GM13977 (cell line): Measurements from ENCODE around the gene PRPF31.
A peak's percentile ranks its signal among the peaks of the same experiment; 100 is the strongest.
"Not testable (repeated sequence)": the region's sequence is repeated elsewhere in the genome, so short reads cannot be mapped to it uniquely, and the experiment has no call there.

Source experiments
- DNase-seq: peaks from one replicate; pipeline ENCODE4 v3.0.0; 2012; ENCODE audit warnings: low spot score
- CTCF ChIP-seq: IDR thresholded peaks from 2 replicates; pipeline ENCODE4 v1.5.1; 2012; ENCODE audit warnings: mild to moderate bottlenecking, control low read depth; ENCODE audit not compliant: insufficient read depth; ENCODE audit errors: extremely low read depth, missing control alignments
- in situ Hi-C: fragments of 300-500 bp; cut with MboI; formaldehyde crosslinking; loops from one replicate; pipeline ENCODE4 v1.12.0; 2022; ENCODE audit warnings: low sequenced_read_pairs, low pct_unique_long_range_greater_than_20kb, mixed read lengths, inconsistent platforms; ENCODE audit not compliant: unreplicated experiment

Gene PRPF31

GRCh38 chr19:54162241-54162805 lies 46.8 kb downstream of the PRPF31 start:
- in situ Hi-C loops, result no loop called here
- DNase-seq, result peak; percentile 90
- no peak for TF ChIP-seq CTCF

DNA sequence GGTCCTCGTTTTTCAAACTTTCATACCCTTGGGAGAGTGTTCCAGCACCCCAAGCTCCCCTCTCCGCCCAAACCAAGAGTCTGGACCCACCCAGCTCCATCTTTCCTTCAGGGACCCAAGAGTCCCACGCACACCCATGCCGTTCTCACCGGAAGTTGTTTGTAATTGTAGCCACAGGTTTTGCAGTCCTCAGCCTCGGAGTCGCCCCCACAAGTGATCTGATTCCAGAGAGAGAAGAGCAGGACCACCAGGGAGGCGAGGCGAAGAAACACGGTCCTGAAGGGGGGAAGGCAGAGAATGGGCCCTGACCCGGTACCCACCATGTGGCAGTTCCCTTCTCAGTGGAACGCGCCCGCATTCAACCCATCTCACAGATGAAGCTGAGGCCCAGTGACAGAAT lies 47.3 kb downstream of the PRPF31 start:
- in situ Hi-C loops, result no loop called here
- no peak for DNase-seq
- no peak for TF ChIP-seq CTCF

DNA sequence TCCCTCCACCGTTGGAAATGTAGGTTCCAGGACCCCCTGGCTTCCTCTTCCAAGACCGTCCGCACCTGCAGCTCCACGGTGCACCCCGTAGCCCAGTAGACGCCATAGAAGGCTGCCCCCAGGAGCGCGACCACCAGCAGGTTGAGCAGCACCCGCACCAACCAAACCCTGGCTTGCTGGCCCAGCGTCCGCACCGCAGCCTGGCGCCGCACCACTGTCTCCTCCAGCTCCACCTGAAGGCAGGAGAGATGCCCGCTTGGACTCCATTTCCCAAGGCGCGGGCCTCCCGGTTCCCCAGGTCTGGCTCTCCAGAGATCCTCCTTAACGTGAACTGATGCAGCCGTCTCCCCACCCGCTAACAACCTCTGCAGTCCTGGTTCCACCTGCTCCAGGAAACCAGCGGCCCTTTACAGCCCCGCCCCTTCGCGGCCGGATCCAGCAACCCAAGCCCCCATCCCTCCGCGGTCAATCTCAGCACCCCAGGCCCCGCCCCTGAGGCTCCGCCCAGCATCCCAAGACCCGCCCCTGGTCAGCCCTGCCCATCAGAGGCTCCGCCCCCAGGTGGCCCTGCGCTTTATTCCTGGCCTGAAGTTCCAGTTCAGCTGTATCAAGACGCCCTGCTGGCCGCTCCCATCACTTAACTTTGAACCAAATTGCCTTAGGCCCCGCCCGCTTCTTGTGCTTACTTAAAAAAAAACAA lies 49.0 kb downstream of the PRPF31 start:
- peak; percentile 44 for DNase-seq
- no peak for TF ChIP-seq CTCF
- in situ Hi-C loops, result no loop called here

DNA sequence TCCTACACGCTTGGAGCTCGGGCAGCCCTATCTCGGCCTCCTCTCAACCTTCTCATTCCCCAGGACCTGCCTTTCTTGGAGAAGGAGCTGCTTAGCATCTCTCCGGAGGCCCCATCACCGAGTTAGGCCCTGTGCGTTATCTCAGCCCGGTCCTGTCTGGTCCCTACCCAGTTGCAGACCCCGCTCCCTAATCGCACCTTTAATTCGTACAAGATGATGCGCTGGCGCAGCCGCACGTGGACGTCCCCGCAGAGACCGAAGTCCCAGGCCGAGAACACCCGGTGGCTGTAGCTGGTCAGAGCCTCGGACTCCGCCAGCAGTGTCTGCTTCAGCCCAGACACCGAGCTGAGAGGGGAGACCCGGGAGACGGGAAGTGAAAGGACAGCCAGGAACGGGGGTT lies 49.7 kb downstream of the PRPF31 start:
- in situ Hi-C loops, result no loop called here
- DNase-seq, result no peak
- TF ChIP-seq CTCF, result no peak

GRCh38 chr19:54168174-54168917 lies 52.8 kb downstream of the PRPF31 start:
- peak; percentile 95 for TF ChIP-seq CTCF
- peak; percentile 92 for DNase-seq
- in situ Hi-C loops, result no loop called here

- TF ChIP-seq CTCF, result no peak
- in situ Hi-C loops, result no loop called here
- no peak for DNase-seq
These were observed 53.7 kb downstream of the PRPF31 start for GRCh38 chr19:54169149-54169740.

DNA sequence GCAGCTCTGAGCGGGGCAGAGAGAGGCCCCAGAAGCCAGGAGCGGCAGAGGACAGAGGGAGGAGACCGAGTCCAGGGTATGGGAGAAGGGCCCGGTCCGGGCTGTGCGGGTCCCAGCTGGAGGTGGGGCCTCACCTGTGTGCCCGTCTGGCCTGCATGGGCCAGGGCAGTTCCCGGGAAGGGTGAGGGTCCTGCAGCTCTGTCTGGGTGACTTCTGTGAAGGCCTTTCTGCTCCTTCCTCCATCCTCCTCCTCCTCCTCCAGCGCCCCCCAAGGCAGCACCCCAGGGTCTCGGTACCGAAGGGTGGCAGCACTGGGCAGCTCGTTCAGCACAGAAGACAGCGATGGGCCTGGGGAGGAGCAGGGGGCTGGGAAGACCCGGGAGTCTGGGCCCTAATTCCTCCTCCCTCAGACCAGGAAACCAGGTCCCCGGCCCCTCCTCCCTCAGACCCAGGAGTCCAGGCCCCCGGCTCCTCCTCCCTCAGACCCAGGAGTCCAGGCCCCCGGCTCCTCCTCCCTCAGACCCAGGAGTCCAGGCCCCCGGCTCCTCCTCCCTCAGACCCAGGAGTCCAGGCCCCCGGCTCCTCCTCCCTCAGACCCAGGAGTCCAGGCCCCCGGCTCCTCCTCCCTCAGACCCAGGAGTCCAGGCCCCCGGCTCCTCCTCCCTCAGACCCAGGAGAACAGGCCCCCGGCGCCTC lies 56.3 kb downstream of the PRPF31 start:
- in situ Hi-C loops, DNase-seq: not testable (repeated sequence)
